ENCODE data around the gene GRAMD1C. TPM values are rescaled to one million over a fixed set of nuclear protein-coding genes. Genes with fewer than 3 reads are reported as not detected.

Gene GRAMD1C
- total RNA-seq, 1 donor = 2.2 TPM

- H3K4me1 ChIP-seq (ENCODE audit: insufficient read depth, low read length) = peaks cover 3% of the 10 kb centered on the region
- H3K4me3 ChIP-seq (ENCODE audit: insufficient read depth, low read length) = no peak overlapping the region
- no peaks in the 10 kb centered on the region for H3K9me3 ChIP-seq (ENCODE audit: low read depth, low read length)
- no peaks in the 10 kb centered on the region for H4K20me1 ChIP-seq (ENCODE audit: insufficient read depth, low read length)
- H3K79me2 ChIP-seq (ENCODE audit: insufficient read depth, low read length) = no peaks in the 10 kb centered on the region
- TF ChIP-seq CTCF (IDR thresholded peaks at IDR 0.05; ENCODE audit: extremely low read depth, low read depth, low read length) = no peak
- no peak overlapping the region for H3K4me2 ChIP-seq (ENCODE audit: insufficient read depth, low read length)
- no peak overlapping the region for H2AFZ ChIP-seq (ENCODE audit: low read length)
- H3K27ac ChIP-seq (ENCODE audit: low read depth, low read length) = no peak overlapping the region
- no peaks in the 10 kb centered on the region for H3K36me3 ChIP-seq (ENCODE audit: insufficient read depth, low read length)
- no peaks in the 10 kb centered on the region for H3K27me3 ChIP-seq (ENCODE audit: insufficient read depth, low read length)
- no peak for DNase-seq (ENCODE audit: insufficient read length, low spot score, missing footprints)
Measured at GRCh38 chr3:113895964-113896363, 57.4 kb downstream of the GRAMD1C start.

GRCh38 chr3:113896930-113897329 lies 58.3 kb downstream of the GRAMD1C start:
- Histone ChIP-seq H3K9me3 (ENCODE audit: low read depth, low read length) (no peaks in the 10 kb centered on the region), H3K4me2 (ENCODE audit: insufficient read depth, low read length) (peak overlapping the region; percentile 49), H3K4me3 (ENCODE audit: insufficient read depth, low read length) (no peak overlapping the region), H3K79me2 (ENCODE audit: insufficient read depth, low read length) (no peaks in the 10 kb centered on the region), H3K27me3 (ENCODE audit: insufficient read depth, low read length) (no peaks in the 10 kb centered on the region), H3K27ac (ENCODE audit: low read depth, low read length) (no peak overlapping the region), H4K20me1 (ENCODE audit: insufficient read depth, low read length) (no peaks in the 10 kb centered on the region), H3K36me3 (ENCODE audit: insufficient read depth, low read length) (no peaks in the 10 kb centered on the region), H3K4me1 (ENCODE audit: insufficient read depth, low read length) (peaks cover 3% of the 10 kb centered on the region), H2AFZ (ENCODE audit: low read length) (no peak overlapping the region)
- TF ChIP-seq CTCF (IDR thresholded peaks at IDR 0.05; ENCODE audit: extremely low read depth, low read depth, low read length) = no peak
- no peak for DNase-seq (ENCODE audit: insufficient read length, low spot score, missing footprints)

- H3K4me2 ChIP-seq (ENCODE audit: insufficient read depth, low read length) = peak overlapping the region; percentile 49
- H3K4me1 ChIP-seq (ENCODE audit: insufficient read depth, low read length) = peaks cover 3% of the 10 kb centered on the region
Measured at GRCh38 chr3:113897373-113897777, 58.8 kb downstream of the GRAMD1C start.

GRCh38 chr3:113898892-113899291 lies 60.3 kb downstream of the GRAMD1C start:
- no peak for DNase-seq (ENCODE audit: insufficient read length, low spot score, missing footprints)
- Histone ChIP-seq H4K20me1 (ENCODE audit: insufficient read depth, low read length) (no peaks in the 10 kb centered on the region), H2AFZ (ENCODE audit: low read length) (no peak overlapping the region), H3K36me3 (ENCODE audit: insufficient read depth, low read length) (no peaks in the 10 kb centered on the region), H3K4me3 (ENCODE audit: insufficient read depth, low read length) (no peak overlapping the region), H3K4me1 (ENCODE audit: insufficient read depth, low read length) (peaks cover 3% of the 10 kb centered on the region), H3K4me2 (ENCODE audit: insufficient read depth, low read length) (no peak overlapping the region), H3K79me2 (ENCODE audit: insufficient read depth, low read length) (no peaks in the 10 kb centered on the region), H3K27me3 (ENCODE audit: insufficient read depth, low read length) (no peaks in the 10 kb centered on the region), H3K9me3 (ENCODE audit: low read depth, low read length) (no peaks in the 10 kb centered on the region), H3K27ac (ENCODE audit: low read depth, low read length) (no peak overlapping the region)
- TF ChIP-seq CTCF (IDR thresholded peaks at IDR 0.05; ENCODE audit: extremely low read depth, low read depth, low read length) = no peak

More at GRCh38 chr3:113897373-113897777, 58.8 kb downstream of the GRAMD1C start:
- Histone ChIP-seq H3K27ac (ENCODE audit: low read depth, low read length) (no peak overlapping the region), H4K20me1 (ENCODE audit: insufficient read depth, low read length) (no peaks in the 10 kb centered on the region), H3K36me3 (ENCODE audit: insufficient read depth, low read length) (no peaks in the 10 kb centered on the region), H3K79me2 (ENCODE audit: insufficient read depth, low read length) (no peaks in the 10 kb centered on the region), H3K27me3 (ENCODE audit: insufficient read depth, low read length) (no peaks in the 10 kb centered on the region), H3K9me3 (ENCODE audit: low read depth, low read length) (no peaks in the 10 kb centered on the region), H2AFZ (ENCODE audit: low read length) (peak overlapping the region; percentile 63), H3K4me3 (ENCODE audit: insufficient read depth, low read length) (no peak overlapping the region)
- no peak for DNase-seq (ENCODE audit: insufficient read length, low spot score, missing footprints)
- TF ChIP-seq CTCF (IDR thresholded peaks at IDR 0.05; ENCODE audit: extremely low read depth, low read depth, low read length) = no peak
